Activated CD4-positive, alpha-beta T cell treated with anti-CD3 and anti-CD28 coated beads, Interleukin-2, amount 50 U/mL, for 1 hour (primary cell): ENCODE results near the gene SLC22A12.
"Not testable (repeated sequence)": the region's sequence is repeated elsewhere in the genome, so short reads cannot be mapped to it uniquely, and the experiment has no call there.

Source experiments
- DNase-seq: peaks from one replicate; pipeline ENCODE4 v3.0.0-alpha.2; 2020

The SLC22A12 gene

GRCh38 chr11:64588701-64589100 is 2.3 kb upstream of the SLC22A12 start:
- no peak for DNase-seq

- DNase-seq, result no peak
These were observed 525 bp downstream of the SLC22A12 start for GRCh38 chr11:64591257-64592233.

- DNase-seq, result no peak
These were observed 1.2 kb downstream of the SLC22A12 start for GRCh38 chr11:64592234-64592615.

GRCh38 chr11:64592656-64593055 is 1.6 kb downstream of the SLC22A12 start:
- DNase-seq, result no peak

GRCh38 chr11:64593156-64594105 is 2.4 kb downstream of the SLC22A12 start:
- no peak for DNase-seq

- no peak for DNase-seq
These were observed 3.3 kb downstream of the SLC22A12 start for GRCh38 chr11:64594159-64594939.

- DNase-seq, result not testable (repeated sequence)
These were observed 4.9 kb downstream of the SLC22A12 start for GRCh38 chr11:64595922-64596321.

- no peak for DNase-seq
These were observed 6.7 kb downstream of the SLC22A12 start for GRCh38 chr11:64597671-64598101.

GRCh38 chr11:64598106-64598796 is 7.2 kb downstream of the SLC22A12 start:
- no peak for DNase-seq

GRCh38 chr11:64598797-64599697 is 8.0 kb downstream of the SLC22A12 start:
- DNase-seq, result no peak

- DNase-seq, result no peak
These were observed 8.7 kb downstream of the SLC22A12 start for GRCh38 chr11:64599698-64600211.

GRCh38 chr11:64600281-64600992 is 9.4 kb downstream of the SLC22A12 start:
- no peak for DNase-seq

- DNase-seq, result no peak
These were observed 10.8 kb downstream of the SLC22A12 start for GRCh38 chr11:64601605-64602465.

GRCh38 chr11:64602466-64603070 is 11.5 kb downstream of the SLC22A12 start:
- no peak for DNase-seq

- DNase-seq, result no peak
These were observed 12.5 kb downstream of the SLC22A12 start for GRCh38 chr11:64603411-64604110.

- no peak for DNase-seq
These were observed 13.6 kb downstream of the SLC22A12 start for GRCh38 chr11:64604458-64605243.

- DNase-seq, result no peak
These were observed 14.2 kb downstream of the SLC22A12 start for GRCh38 chr11:64605244-64605560.
